Measurements from ENCODE around the gene PWP2.

GRCh38 chr21:44092211-44092610 lies 15.0 kb upstream of the PWP2 start:
- TF ChIP-seq POLR2A (IDR thresholded peaks at IDR 0.05) (no peak), CTCF (IDR thresholded peaks at IDR 0.05) (no peak)
